ENCODE measurements around the gene DUOXA1.
A peak's percentile ranks its signal among the peaks of the same experiment; 100 is the strongest.

Gene DUOXA1

DNA sequence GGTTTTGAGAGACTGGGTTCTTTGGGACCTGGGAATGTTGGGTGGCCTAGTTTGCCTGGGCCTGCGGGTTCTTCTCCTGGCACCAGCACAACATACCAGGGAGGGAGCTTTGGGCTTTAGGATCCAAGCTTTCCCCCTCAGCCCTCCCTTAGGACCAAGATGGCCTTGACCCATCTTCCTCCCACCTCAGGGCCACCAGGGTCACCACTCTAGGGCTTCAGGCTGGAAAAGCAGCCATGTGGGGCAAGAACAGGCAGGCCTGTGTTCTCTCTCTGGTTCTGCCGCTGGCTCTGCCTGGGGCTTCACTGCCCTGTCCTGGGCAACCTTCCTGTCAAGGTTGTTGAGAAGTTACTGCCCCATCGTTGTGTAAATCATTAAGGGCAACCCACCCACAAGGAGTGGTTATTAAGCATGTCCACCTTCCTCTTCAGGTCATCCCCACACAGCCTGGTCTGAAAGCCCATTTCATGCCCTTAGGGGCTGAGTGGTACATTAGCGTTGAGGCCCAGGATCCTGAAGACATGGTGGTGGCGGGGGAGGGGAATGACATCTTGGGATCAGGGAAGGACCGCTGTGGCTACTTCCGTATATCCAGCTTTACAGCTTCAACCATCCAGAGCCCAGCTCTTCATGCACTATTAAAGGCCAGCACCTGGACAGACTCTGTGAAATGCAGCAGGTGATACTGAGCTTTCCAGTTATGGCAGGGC lies 767 bp upstream of the DUOXA1 start:
- no peak for DNase-seq

DNA sequence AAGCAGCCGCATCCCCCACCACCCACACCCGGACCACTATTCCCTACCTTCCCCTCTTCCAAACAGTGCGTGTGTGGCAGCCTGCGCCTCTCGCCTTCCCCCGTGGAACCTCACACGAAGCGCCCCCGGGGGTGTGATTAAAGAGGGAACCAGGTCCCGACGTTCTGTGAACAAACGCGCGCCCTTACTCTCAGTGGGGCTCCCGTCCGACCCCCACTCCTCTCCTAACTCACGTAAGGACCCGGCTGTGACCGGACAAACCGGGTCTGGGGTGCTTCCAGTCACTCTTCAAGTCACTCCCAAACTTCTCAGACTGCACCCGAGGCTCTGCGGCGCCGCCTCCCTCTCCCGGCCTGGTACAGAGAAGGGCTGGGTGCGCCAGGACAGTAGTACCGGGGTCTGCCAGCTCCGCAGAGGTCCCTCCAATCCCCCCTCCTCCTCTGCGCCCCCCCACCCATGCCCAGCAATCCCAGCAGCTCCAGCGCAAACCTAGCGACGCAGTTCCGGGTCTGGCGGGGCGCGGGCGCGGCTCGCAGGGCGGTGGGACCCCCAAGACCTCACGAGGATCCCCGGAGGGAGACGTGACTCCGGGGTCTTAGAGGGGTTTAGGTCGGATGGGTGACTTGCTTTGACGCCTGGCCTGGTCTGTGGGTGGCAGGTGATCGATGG lies 574 bp downstream of the DUOXA1 start:
- no peak for DNase-seq

GRCh38 chr15:45126535-45127158 lies 3.0 kb downstream of the DUOXA1 start:
- no peak for DNase-seq

- no peak for DNase-seq
Observed at GRCh38 chr15:45123397-45123796, 6.3 kb downstream of the DUOXA1 start.

- DNase-seq: no peak
Observed at GRCh38 chr15:45122719-45123118, 7.0 kb downstream of the DUOXA1 start.

GRCh38 chr15:45121706-45122417 lies 7.8 kb downstream of the DUOXA1 start:
- DNase-seq: no peak

GRCh38 chr15:45121020-45121419 lies 8.7 kb downstream of the DUOXA1 start:
- no peak for DNase-seq

DNA sequence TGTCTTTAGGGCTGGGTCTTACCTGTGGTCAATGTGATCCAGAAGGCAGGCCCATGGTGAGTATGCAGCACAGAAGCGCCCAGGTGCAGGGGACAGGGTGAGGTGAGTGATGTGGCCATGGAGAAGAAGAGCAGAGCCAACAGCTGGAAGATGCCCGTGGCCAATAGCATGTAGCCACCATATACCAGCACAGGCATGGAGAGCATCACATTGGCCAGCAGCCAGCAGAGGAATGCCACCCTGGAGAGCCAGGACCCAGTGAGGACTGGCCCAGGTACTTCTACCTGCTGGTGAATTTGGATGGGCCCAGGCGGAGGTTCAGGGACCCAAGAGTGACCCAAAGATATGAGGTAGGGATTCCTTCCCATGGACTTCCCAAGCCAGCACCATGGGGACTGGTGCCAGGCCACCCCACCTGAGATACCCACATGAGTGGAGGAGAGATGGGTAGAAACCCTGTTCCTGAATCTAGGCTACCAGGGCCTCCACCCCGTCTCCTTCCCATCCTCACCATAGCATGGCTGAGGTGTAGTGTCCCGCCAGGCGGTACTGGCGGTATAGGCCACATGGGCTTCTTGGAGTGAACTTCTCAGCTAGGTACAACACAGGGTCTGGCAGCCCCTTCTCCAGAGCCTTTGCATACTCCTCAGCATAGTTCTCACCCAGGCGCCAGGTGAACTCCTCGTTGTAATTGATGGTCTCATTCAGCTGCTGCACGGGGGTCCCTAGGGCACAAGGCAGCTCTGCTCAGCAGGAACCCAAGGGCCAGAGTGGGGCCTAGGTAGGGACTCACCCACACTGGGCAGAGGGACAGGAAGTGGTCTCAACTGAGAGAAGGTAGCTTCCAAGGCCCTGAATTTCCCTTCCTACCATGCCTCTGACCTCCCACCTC lies 9.4 kb downstream of the DUOXA1 start:
- DNase-seq: no peak

GRCh38 chr15:45118996-45119395 lies 10.7 kb downstream of the DUOXA1 start:
- DNase-seq: no peak

- DNase-seq: peak; percentile 87 to 91
Observed at GRCh38 chr15:45118131-45118588, 11.5 kb downstream of the DUOXA1 start.

DNA sequence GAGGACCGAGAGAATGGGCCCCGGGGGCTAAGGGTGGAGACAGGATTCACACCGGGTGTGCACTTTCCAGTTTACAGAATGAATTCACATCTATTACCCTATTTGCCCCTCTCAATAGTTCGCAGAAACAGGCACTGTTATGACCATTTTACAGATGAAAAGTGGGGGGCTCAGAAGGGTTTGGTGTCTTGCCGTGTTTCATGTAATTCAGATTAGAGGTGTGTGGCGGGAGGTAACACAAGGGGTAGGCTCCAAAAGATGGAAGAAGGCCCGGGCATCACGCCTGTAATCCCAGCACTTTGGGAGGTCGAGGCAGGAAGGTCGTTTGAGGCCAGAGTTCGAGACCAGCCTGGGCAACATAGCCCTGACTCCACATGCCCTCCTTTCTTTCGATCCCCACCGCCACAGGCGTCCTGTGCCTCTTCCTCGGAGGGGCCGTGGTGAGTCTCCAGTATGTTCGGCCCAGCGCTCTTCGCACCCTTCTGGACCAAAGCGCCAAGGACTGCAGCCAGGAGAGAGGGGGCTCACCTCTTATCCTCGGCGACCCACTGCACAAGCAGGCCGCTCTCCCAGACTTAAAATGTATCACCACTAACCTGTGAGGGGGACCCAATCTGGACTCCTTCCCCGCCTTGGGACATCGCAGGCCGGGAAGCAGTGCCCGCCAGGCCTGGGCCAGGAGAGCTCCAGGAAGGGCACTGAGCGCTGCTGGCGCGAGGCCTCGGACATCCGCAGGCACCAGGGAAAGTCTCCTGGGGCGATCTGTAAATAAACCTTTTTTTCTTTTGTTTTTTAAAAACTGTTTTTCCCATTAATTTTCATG lies 12.2 kb downstream of the DUOXA1 start:
- no peak for DNase-seq

DNA sequence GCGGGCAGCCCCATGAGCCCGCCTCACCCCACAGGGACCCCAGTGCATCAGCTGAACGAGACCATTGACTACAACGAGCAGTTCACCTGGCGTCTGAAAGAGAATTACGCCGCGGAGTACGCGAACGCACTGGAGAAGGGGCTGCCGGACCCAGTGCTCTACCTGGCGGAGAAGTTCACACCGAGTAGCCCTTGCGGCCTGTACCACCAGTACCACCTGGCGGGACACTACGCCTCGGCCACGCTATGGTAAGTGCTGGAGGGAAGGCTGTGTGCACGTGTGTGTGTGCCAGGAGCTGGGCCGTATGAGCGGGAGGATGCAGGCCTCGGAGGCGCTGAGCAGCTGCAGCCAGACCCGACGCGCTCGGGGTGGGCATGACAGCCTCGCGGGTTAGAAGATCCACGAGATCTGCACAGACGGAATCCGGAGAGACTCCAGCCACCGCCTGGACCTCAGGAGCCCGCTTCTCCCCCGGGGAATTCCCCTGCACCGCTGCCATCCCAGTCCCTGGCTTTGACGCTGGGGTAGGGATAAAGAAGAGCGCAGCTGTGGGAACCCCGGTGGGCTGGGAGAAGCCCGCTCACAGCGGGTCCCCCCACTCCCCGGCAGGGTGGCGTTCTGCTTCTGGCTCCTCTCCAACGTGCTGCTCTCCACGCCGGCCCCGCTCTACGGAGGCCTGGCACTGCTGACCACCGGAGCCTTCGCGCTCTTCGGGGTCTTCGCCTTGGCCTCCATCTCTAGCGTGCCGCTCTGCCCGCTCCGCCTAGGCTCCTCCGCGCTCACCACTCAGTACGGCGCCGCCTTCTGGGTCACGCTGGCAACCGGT lies 13.0 kb downstream of the DUOXA1 start:
- DNase-seq: no peak

DNA sequence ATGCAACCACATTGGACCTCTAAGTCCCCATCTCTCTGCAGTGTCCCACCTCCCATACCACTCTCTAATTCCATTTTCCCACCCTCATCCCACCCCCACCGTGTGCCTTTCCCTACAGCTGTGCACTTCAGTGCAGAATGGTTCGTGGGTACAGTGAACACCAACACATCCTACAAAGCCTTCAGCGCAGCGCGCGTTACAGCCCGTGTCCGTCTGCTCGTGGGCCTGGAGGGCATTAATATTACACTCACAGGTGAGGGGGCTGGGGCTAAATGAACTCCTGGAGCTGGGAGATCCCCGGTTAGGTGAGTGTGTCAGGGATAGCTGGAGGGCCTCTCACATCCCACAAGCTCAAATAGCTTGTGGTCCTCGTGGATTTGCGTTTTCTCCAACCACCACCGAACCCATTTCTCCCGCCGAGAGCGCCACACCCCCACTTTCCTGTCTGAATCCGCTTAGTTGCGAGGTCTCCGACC lies 13.6 kb downstream of the DUOXA1 start:
- DNase-seq: no peak

GRCh38 chr15:45115312-45115820 lies 14.3 kb downstream of the DUOXA1 start:
- DNase-seq: no peak

GRCh38 chr15:45114751-45115085 lies 15.0 kb downstream of the DUOXA1 start:
- DNase-seq: no peak

DNA sequence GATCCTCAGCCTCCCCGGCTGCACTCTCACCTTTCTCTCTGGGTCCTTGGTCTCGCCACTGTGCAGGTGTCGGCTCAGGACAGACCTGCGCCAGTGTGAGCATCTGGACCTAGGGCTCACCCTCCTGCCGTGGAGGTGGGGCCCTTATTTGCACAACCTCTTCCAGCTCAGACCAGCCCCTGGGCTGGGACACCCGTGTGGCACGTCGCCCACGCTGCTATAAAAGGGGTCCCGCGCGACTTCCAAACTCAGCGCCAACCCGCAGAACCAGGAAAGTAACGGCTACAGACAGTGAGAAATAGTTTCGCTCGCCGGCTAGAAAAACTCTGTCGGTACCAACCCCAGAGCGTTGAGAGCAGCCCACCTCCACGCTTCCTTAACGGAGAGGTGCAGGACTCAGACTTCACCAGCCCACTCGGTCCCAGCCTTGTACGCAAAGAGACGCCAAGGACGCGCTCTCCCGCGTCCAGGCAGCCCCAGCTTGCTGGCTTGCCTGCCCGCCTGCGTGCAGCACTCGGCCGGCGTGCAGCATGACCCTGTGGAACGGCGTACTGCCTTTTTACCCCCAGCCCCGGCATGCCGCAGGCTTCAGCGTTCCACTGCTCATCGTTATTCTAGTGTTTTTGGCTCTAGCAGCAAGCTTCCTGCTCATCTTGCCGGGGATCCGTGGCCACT lies 15.5 kb downstream of the DUOXA1 start, which contains the start of the genes DUOX2 and DUOXA2:
TSS of gene DUOX2 (minus strand) at position 97 of the 675 bp plus-strand sequence. CDS start 761 bp downstream, outside the sequence.
TSS of gene DUOXA2 (plus strand) at position 251 of the 675 bp plus-strand sequence. CDS start at position 531, 280 bp downstream.
- no peak for DNase-seq

- DNase-seq: no peak
Observed at GRCh38 chr15:45113380-45113990, 16.2 kb downstream of the DUOXA1 start.

DNA sequence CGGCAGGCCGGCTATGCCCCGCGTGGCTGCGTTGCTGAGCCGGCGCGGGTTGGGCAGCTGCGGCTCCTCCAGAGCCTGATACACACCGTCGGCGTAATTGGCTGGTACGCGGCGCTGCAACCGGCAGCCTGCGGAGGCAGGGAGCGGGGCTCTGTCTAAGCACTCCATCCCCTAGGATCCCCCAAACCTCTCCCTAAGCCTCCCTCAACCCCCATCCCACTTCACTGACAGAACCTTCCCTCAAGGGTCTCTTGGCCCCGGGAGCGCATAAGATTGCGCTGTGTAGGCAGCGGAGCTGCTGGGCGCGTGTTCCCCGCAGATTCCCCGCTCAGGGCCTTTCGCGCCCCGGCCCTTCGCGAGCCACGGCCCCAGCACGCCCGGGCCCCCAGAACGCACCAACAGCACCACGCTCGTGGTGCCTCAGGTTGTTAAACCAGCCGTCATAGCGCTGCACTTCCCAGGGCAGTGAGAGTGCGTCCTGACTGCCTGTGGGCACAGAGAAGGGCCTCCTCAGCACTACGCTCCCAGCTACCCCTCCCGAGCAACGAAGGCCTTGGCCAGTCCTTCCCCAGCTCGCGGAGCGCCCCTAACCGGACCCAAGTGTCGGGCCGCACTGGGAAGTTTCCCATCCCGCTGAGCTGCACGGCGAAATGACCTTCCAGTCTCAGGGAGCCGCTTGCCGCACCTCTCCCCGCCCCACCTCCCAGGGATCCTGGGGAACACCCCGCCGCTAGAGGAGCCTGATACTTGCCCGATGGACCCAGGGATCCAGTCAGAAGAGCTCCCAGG lies 16.9 kb downstream of the DUOXA1 start:
- DNase-seq: no peak

All from hippocampal formation (tissue), 2 donors.